Pancreas (tissue), 10 donors: ENCODE data around the gene HOXA10. TPM values are rescaled to one million over a fixed set of nuclear protein-coding genes. Genes with fewer than 3 reads are reported as not detected.
A peak's percentile ranks its signal among the peaks of the same experiment; 100 is the strongest.

Source experiments
- ATAC-seq, 4 donors: fragments of 200-7000 bp; cut with Tn5 transposase; one replicate each; pipeline versions ENCODE4 v1.8.0 to v1.9.1; 2020; ENCODE audit warnings: mild to moderate bottlenecking in 4 of 4, moderate library complexity in 4 of 4
- DNase-seq, 6 donors: peaks; one replicate each; pipeline ENCODE4 v3.0.0-alpha.2; 2020
- FAIRE-seq: peaks from 2 replicates; lab custom pipeline; 2012; peaks lifted over from hg19 to GRCh38; lab: Jason Lieb, UNC
- H3K27ac ChIP-seq, 4 donors: fragments of 200-600 bp; sonication (generic); 1 replicate in 3 of 4; 2 replicates in 1 of 4; pipeline versions ENCODE4 v1.5.0 to v1.8.0; 2020
- H3K27me3 ChIP-seq, 4 donors: fragments of 200-600 bp; one replicate each; pipeline ENCODE4 v1.8.0; 2021
- H3K36me3 ChIP-seq, 3 donors: fragments of 200-600 bp; sonication (generic) in 1 of 3; one replicate each; pipeline versions ENCODE4 v1.5.0 to v1.8.0; 2020 to 2021
- H3K4me1 ChIP-seq, 3 donors: fragments of 200-600 bp; one replicate each; pipeline ENCODE4 v1.8.0; 2021
- H3K4me3 ChIP-seq, 4 donors: fragments of 200-600 bp; sonication (generic) in 2 of 4; one replicate each; pipeline versions ENCODE4 v1.5.0 to v1.8.0; 2020 to 2021
- H3K9me3 ChIP-seq, 4 donors: fragments of 200-600 bp; one replicate each; pipeline ENCODE4 v1.8.0; 2021
- CTCF ChIP-seq, 4 donors: fragments of 200-600 bp; sonication (generic) in 3 of 4; IDR thresholded peaks; one replicate each; pipeline versions ENCODE4 v1.5.0 to v1.8.0; 2021; ENCODE audit warnings: antibody characterized with exemption in 4 of 4
- WGBS, 2 donors: extraction: QIAGEN DNeasy Blood & Tissue Kit; methylation state at CpG; one replicate each; pipeline ENCODE4 v1.1.7; 2013; 5-methylcytosine and 5-hydroxymethylcytosine counted together
- intact Hi-C, 3 donors: fragments of 100-400 bp; cut with DNase I; formaldehyde crosslinking; loops; one replicate each; pipeline versions ENCODE4 v1.11.1 to v1.14.2; 2022
- polyA plus RNA-seq, 2 donors: library from polyadenylated mRNA; stranded (reverse); fragments of 200-250 nt; gene quantifications; one replicate each; pipeline ENCODE4 v1.2.3, GENCODE V29; 2013
- total RNA-seq, 6 donors: library from RNA; stranded (reverse); fragmentation: NEBNext Ultra II Directional in 4 of 6; extraction: Animal tissue kit (Norgen Biotek cat#: 25700) in 4 of 6; gene quantifications; one replicate each; pipeline versions ENCODE4 v1.2.1 to v1.2.4, GENCODE V29; 2021 to 2023
- donor health status: healthy with polysubstance abuse.
- donor health status: DM: no; HTN: no; CAD: no; lungs with moderate emphysema.
- donor health status: DM: no; HTN: no; CAD: no.
- donor health status: control.
- donor health status: control.
- donor health status: Bipolar disorder and iron deficiency.
- donor health status: DM: yes; HTN: yes; CAD: no.
- donor health status: DM: no; HTN: no; CAD: no.
- donor health status: DM: no; HTN: no; CAD: no.
- donor health status: DM: yes; HTN: yes; CAD: no.

Gene HOXA10
- total and polyA plus RNA-seq, 8 donors, result 0.09 to 0.18 (median 0.14) TPM; not detected in 4

- no peak for ATAC-seq
- no peak for FAIRE-seq
- intact Hi-C loops, result no loop called here
- peaks cover 0 to 10% (median 0%) of the 10 kb centered on the region in 3 donors for H3K4me1 ChIP-seq
- H3K36me3 ChIP-seq, result no peaks in the 10 kb centered on the region
- peak in 2 of 6 donors; percentile 6 to 57 for DNase-seq
- H3K4me3 ChIP-seq, result no peak overlapping the region
- no peak for TF ChIP-seq CTCF (IDR thresholded peaks at IDR 0.05)
- peaks cover 7 to 91% (median 30%) of the 10 kb centered on the region in 4 donors for H3K27me3 ChIP-seq
- no peak overlapping the region for H3K27ac ChIP-seq
- 21 to 24% methylated on average over 40 of the region's 40 CpGs for WGBS, 2 donors
- H3K9me3 ChIP-seq, result no peaks in the 10 kb centered on the region
These were observed 1.8 kb upstream of the HOXA10 start for GRCh38 chr7:27175626-27176523.

DNA sequence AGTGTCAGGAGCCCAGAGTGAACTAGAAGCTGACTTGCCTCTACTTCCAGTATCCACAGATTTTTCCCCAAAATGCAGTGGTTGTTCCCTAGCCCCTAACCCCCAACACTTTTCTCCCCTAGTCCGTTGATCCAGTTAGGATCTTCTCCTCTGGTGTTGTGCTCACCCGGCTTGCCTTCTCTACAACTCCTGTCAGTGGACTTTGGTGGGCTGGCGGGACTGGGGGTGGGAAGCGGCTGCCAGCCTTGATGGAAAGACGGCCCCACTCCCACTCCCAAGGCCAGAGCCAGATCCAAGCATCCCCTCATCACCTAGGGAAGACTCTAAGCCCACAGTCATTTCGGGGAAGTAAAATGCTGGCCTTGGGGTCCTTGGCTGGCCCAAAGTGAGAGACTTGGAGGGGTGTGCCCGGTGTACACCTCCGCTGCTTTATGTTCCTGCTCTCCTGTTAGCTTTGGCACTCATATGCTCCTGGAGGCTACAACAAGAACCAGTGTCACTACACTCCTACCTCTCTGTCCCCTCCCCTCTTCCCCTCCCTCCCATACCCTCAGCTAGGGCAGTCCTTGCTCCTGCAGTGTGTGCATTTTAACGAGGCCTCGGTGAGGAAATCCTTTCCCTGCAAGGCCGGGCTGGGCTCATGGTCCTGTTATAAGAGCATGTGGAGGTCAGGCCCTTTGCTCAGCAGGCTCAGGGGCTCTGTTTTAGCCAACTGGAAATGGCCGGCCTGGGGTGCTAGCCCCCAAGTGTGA lies 930 bp upstream of the HOXA10 start:
- peaks cover 0 to 9% (median 0%) of the 10 kb centered on the region in 3 donors for H3K4me1 ChIP-seq
- FAIRE-seq (no peak), ATAC-seq (no peak), DNase-seq (peak in 3 of 6 donors; percentile 10 to 58 (median 32))
- no peaks in the 10 kb centered on the region for H3K36me3 ChIP-seq
- no peak overlapping the region for H3K27ac ChIP-seq
- no peaks in the 10 kb centered on the region for H3K9me3 ChIP-seq
- intact Hi-C loops, result no loop called here
- H3K27me3 ChIP-seq, result peaks cover 15 to 91% (median 34%) of the 10 kb centered on the region in 4 donors
- H3K4me3 ChIP-seq, result no peak overlapping the region
- WGBS, 2 donors, result 30 to 32% methylated on average over 12 of the region's 12 CpGs
- TF ChIP-seq CTCF (IDR thresholded peaks at IDR 0.05), result no peak

DNA sequence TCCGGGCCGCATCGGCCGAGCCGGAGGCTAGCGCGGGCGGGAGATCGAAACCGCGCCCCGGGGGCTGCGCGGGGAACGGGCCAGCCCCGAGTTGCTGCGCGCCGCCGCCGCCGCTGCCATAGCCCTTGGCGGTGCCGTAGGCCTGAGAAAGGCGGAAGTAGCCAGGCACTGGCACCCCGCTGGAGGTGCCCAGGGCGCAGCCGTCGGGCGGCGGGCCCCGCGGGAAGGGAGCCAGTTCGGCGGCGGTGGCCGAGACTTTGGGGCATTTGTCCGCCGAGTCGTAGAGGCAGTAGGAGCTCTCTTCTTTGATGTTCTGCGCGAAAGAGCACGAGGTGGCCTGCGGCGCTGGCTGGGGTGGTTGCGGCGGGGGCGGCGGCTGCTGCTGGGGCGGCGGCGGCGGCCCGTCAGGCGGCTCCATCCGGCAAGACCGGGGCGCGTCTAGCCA lies 587 bp downstream of the HOXA10 start:
- peak overlapping the region in 3 of 4 donors; percentile 24 to 48 (median 28) for H3K4me3 ChIP-seq
- H3K27ac ChIP-seq, result no peak overlapping the region
- peaks cover 0 to 7% (median 0%) of the 10 kb centered on the region in 3 donors for H3K4me1 ChIP-seq
- H3K9me3 ChIP-seq, result no peaks in the 10 kb centered on the region
- peaks cover 17 to 88% (median 35%) of the 10 kb centered on the region in 4 donors for H3K27me3 ChIP-seq
- intact Hi-C loops, result no loop called here
- ATAC-seq (peak; percentile 56 to 75 (median 66)), FAIRE-seq (no peak), DNase-seq (peak in 3 of 6 donors; percentile 29 to 69 (median 61))
- H3K36me3 ChIP-seq, result no peaks in the 10 kb centered on the region
- no peak for TF ChIP-seq CTCF (IDR thresholded peaks at IDR 0.05)
- 3 to 4% methylated on average over 44 to 59 of the region's 59 CpGs for WGBS, 2 donors

DNA sequence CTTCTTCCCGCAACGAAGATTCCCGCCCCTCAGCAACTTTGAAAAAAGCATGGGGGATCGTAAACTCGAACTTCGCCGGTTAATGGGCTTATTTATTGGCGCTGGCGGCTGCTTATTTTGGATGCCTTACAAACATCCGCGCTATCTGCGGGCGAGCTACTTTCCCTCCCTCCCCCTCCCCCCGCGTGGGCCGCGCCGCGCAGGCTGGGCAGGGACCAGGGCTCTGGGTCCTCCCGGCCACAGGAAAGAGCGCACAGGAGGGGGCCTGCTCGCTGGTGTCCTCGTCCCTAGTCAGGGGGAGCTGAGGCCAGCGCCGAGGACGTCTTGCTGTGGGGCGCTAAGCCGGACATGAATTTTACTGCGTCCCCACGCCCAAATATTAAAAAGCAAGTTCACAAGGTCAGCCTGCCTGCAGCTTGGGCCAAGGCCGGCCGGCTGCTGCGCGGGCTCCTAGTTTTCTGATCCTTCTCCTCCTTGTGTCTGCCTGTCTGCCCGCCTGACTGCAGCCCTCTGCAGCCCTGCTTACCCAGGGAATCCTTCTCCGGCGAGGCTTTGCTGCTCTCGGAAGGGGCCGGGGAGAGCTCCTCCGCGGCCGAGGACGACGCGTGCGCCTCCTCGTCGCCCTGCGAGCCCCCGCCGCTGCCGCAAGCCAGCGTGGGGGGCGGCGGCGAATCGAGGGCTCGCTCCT lies 1.2 kb downstream of the HOXA10 start:
- TF ChIP-seq CTCF (IDR thresholded peaks at IDR 0.05), result no peak
- intact Hi-C loops, result no loop called here
- no peak for FAIRE-seq
- ATAC-seq, result peak in 3 of 4 donors; percentile 20 to 38 (median 22)
- peaks cover 16 to 88% (median 32%) of the 10 kb centered on the region in 4 donors for H3K27me3 ChIP-seq
- H3K4me3 ChIP-seq, result peak overlapping the region in 3 of 4 donors; percentile 24 to 48 (median 28)
- H3K27ac ChIP-seq, result no peak overlapping the region
- H3K36me3 ChIP-seq, result no peaks in the 10 kb centered on the region
- peaks cover 0 to 7% (median 0%) of the 10 kb centered on the region in 3 donors for H3K4me1 ChIP-seq
- peak in 3 of 6 donors; percentile 17 to 72 (median 62) for DNase-seq
- H3K9me3 ChIP-seq, result no peaks in the 10 kb centered on the region
- 4% methylated on average over 50 to 58 of the region's 58 CpGs for WGBS, 2 donors
